Aorta (tissue), 5 donors: ENCODE results near the gene XXYLT1. TPM values are rescaled to one million over a fixed set of nuclear protein-coding genes. Genes with fewer than 3 reads are reported as not detected.

ENCODE experiments used
- ATAC-seq: fragments of 200-7000 bp; cut with Tn5 transposase; one replicate; pipeline ENCODE4 v1.9.1; 2022; ENCODE audit warnings: moderate library complexity; ENCODE audit not compliant: low FRiP score
- DNase-seq, 2 donors: peaks; one replicate each; pipeline ENCODE4 v3.0.0-alpha.2; 2020
- H3K27ac ChIP-seq, 2 donors: one replicate each; pipeline ENCODE4 v1.5.1; 2013; ENCODE audit warnings: low read length in 2 of 2, mild to moderate bottlenecking in 2 of 2, moderate library complexity in 2 of 2, control low read depth in 1 of 2, inconsistent platforms in 1 of 2, low read depth in 1 of 2
- H3K27me3 ChIP-seq, 2 donors: one replicate each; pipeline ENCODE4 v1.6.1; 2013; ENCODE audit warnings: control low read depth in 1 of 2, low read length in 1 of 2, mild to moderate bottlenecking in 1 of 2, moderate library complexity in 1 of 2; ENCODE audit not compliant: insufficient read depth in 2 of 2, control insufficient read depth in 1 of 2
- H3K36me3 ChIP-seq, 2 donors: one replicate each; pipeline ENCODE4 v1.6.1; 2013; ENCODE audit warnings: control low read depth in 1 of 2, low read length in 1 of 2, mild to moderate bottlenecking in 1 of 2; ENCODE audit not compliant: insufficient read depth in 2 of 2, control insufficient read depth in 1 of 2
- H3K4me1 ChIP-seq, 2 donors: one replicate each; pipeline ENCODE4 v1.6.1; 2013; ENCODE audit warnings: low read length in 2 of 2, control low read depth in 1 of 2, mild to moderate bottlenecking in 1 of 2, moderate library complexity in 1 of 2; ENCODE audit not compliant: insufficient read depth in 2 of 2, control insufficient read depth in 1 of 2
- H3K4me3 ChIP-seq, 2 donors: one replicate each; pipeline ENCODE4 v1.5.1; 2013; ENCODE audit warnings: low read length in 2 of 2, control low read depth in 1 of 2, mild to moderate bottlenecking in 1 of 2
- H3K9me3 ChIP-seq: one replicate; pipeline ENCODE4 v1.6.1; 2013; ENCODE audit warnings: mild to moderate bottlenecking, low read length; ENCODE audit not compliant: control insufficient read depth
- WGBS, 2 donors: extraction: QIAGEN DNeasy Blood & Tissue Kit; methylation state at CpG; one replicate each; pipeline ENCODE4 v1.1.7; 2013; 5-methylcytosine and 5-hydroxymethylcytosine counted together
- intact Hi-C, 2 donors: fragments of 100-400 bp; cut with DNase I; formaldehyde crosslinking; loops; one replicate each; pipeline versions ENCODE4 v1.14.2 to v1.15.0; 2022
- polyA plus RNA-seq, 2 donors: library from polyadenylated mRNA; stranded (reverse); fragments of 200-250 nt; gene quantifications; one replicate each; pipeline ENCODE4 v1.2.3, GENCODE V29; 2013
- total RNA-seq, 2 donors: library from RNA; stranded (reverse); fragmentation: NEBNext Ultra II Directional; extraction: Animal tissue kit (Norgen Biotek cat#: 25700); gene quantifications; one replicate each; pipeline ENCODE4 v1.2.1, GENCODE V29; 2021
- donor health status: healthy with polysubstance abuse.
- donor health status: Bipolar disorder and iron deficiency.
- donor health status: DM: no; HTN: no; CAD: no.
- donor health status: DM: no; HTN: no; CAD: no.
- donor health status: DM: yes; HTN: yes; CAD: no.

XXYLT1 gene
- total and polyA plus RNA-seq, 4 donors, result 2.3 to 15.0 (median 6.9) TPM

DNA sequence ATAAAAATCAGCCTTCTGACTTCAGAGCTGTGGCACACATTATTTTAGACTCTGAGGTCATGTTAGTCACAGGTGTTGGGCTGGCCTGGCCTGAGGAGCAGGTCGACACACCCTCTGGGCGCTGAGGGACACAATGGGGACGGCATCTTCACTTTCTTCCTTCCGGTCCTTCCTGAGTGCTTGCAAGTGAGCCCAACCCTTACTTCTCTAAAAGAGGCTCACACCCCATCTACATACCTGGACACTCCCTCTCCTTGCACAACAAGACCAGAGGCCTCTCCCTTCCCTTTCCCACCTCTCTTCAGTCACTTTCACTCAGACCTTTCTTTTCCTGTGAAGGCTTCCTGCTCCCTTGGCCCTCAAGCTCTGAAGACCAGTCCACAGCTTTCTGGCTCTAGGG, 85.4 kb downstream of the XXYLT1 start:
- H3K4me1 ChIP-seq, result no peaks in the 10 kb centered on the region
- no peak overlapping the region for H3K27ac ChIP-seq
- no peaks in the 10 kb centered on the region for H3K27me3 ChIP-seq
- DNase-seq, result no peak
- no peaks in the 10 kb centered on the region for H3K9me3 ChIP-seq
- H3K36me3 ChIP-seq, result no peaks in the 10 kb centered on the region
- H3K4me3 ChIP-seq, result no peak overlapping the region
- intact Hi-C loops, result no loop called here
- WGBS, 2 donors, result 94 to 97% methylated on average over 4 of the region's 4 CpGs
- ATAC-seq, result no peak

DNA sequence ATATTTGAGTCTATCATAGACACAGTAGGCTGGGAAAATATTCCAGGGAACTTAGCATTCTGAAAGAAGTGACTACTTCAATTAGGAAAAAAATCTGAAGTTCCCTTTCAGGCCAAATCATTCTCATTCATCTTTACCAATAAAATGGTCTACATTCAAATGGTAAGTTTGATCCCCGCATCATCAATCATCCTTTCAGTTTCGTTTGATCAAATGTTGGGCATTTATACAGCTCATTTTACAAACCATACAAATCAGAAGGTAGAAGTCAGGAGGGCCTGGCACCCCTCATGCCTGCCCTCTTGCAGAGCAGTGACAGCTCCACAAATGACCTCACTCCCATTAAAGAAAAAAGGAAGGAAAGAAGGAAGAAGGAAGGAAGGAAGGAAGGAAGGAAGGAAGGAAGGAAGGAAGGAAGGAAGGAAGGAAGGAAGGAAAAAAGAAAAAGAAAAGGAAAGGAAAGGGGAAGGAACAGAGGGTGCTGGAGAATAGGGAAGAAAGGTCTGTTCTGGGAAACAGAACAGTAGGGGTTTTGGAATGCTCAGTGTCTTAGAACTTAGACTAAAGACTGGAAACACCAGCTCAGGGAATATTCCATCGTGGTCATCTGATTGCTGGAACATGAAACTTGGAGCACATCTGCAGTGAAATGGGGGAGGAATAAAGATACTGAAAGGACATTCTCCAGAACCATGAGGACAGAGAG, 86.1 kb downstream of the XXYLT1 start:
- DNase-seq (no peak), ATAC-seq (no peak)
- intact Hi-C loops, result no loop called here
- H3K27ac ChIP-seq, result no peak overlapping the region
- H3K27me3 ChIP-seq, result no peaks in the 10 kb centered on the region
- H3K9me3 ChIP-seq, result no peaks in the 10 kb centered on the region
- no peak overlapping the region for H3K4me3 ChIP-seq
- no peaks in the 10 kb centered on the region for H3K36me3 ChIP-seq
- 90 to 94% methylated on average over 3 of the region's 3 CpGs for whole genome bisulfite sequencing, 2 donors
- no peaks in the 10 kb centered on the region for H3K4me1 ChIP-seq

DNA sequence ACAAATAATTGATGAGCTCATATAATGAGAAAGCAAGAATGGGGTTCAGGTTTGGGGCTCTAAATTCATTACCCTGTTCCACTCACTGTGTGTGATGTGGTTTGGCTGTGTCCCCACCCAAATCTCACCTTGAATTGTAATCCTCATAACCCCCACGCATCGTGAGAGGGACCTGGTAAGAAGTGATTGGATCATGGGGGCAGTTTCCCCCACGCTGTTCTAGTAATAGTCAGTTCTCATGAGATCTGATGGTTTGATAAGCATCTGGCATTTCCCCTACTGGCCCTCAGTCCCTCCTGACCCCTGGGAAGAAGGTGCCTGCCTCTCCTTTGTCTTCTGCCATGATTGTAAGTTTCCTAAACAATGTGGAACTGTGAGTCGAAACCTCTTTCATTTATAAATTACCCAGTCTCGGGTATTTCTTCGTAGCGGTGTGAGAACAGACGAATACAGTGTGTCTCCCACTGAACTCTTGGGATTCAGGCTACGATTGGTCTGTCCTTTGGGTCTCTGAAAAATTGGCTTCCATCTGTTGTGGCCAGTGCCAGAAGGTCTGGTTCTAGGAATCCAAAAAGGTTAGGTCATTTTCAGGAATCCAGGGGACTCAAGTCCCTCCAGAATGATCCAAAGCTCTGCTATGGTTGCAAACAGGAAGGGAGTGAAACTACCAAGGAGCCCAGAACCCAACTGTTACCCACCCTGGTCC, 87.7 kb downstream of the XXYLT1 start:
- whole genome bisulfite sequencing, 2 donors, result 47 to 63% methylated on average over 9 of the region's 9 CpGs
- ATAC-seq (no peak), DNase-seq (no peak)
- Histone ChIP-seq H3K4me3 (no peak overlapping the region), H3K27me3 (no peaks in the 10 kb centered on the region), H3K9me3 (no peaks in the 10 kb centered on the region), H3K27ac (peak overlapping the region in 1 of 2 donors; percentile 38), H3K4me1 (no peaks in the 10 kb centered on the region), H3K36me3 (no peaks in the 10 kb centered on the region)
- intact Hi-C loops, result no loop called here

- no peaks in the 10 kb centered on the region for H3K9me3 ChIP-seq
- intact Hi-C loops, result no loop called here
- WGBS, 2 donors, result 55 to 76% methylated on average over 5 of the region's 5 CpGs
- H3K4me3 ChIP-seq, result no peak overlapping the region
- ATAC-seq, result no peak
- H3K27me3 ChIP-seq, result no peaks in the 10 kb centered on the region
- no peaks in the 10 kb centered on the region for H3K4me1 ChIP-seq
- H3K27ac ChIP-seq, result no peak overlapping the region
- no peaks in the 10 kb centered on the region for H3K36me3 ChIP-seq
- no peak for DNase-seq
Observed at GRCh38 chr3:195182470-195182795, 88.5 kb downstream of the XXYLT1 start.

- WGBS, 2 donors, result 90 to 95% methylated on average over 7 of the region's 7 CpGs
- H3K27me3 ChIP-seq, result no peaks in the 10 kb centered on the region
- H3K9me3 ChIP-seq, result no peaks in the 10 kb centered on the region
- intact Hi-C loops, result no loop called here
- H3K4me1 ChIP-seq, result no peaks in the 10 kb centered on the region
- ATAC-seq (no peak), DNase-seq (no peak)
- no peak overlapping the region for H3K27ac ChIP-seq
- no peaks in the 10 kb centered on the region for H3K36me3 ChIP-seq
- H3K4me3 ChIP-seq, result no peak overlapping the region
Observed at GRCh38 chr3:195181741-195182469, 89.1 kb downstream of the XXYLT1 start.

DNA sequence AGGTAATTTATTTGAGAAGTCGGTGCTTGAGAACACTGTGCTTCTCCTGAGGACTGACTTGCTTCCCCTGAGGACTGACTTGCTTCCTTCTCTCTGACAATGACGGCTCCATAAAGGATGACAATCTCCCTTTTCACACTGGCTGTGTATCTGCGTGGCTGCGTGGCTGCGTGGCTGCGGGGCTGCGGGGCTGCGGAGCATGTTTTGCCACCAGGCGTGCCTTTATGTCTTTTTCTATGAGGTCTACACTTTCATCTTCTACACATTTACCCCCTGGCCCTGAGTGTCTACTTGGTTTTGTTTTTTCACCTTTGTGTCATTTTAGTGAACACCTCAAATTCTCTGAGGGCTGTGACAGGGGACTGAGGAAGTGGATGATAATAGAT, 89.9 kb downstream of the XXYLT1 start:
- H3K4me1 ChIP-seq, result no peaks in the 10 kb centered on the region
- 98 to 100% methylated on average over 9 of the region's 9 CpGs for WGBS, 2 donors
- H3K9me3 ChIP-seq, result no peaks in the 10 kb centered on the region
- H3K36me3 ChIP-seq, result no peaks in the 10 kb centered on the region
- no peak overlapping the region for H3K27ac ChIP-seq
- ATAC-seq, result no peak
- no peak for DNase-seq
- H3K27me3 ChIP-seq, result no peaks in the 10 kb centered on the region
- no peak overlapping the region for H3K4me3 ChIP-seq
- intact Hi-C loops, result no loop called here

GRCh38 chr3:195180490-195181112, 90.4 kb downstream of the XXYLT1 start:
- no peak for DNase-seq
- H3K27ac ChIP-seq, result no peak overlapping the region
- H3K27me3 ChIP-seq, result no peaks in the 10 kb centered on the region

GRCh38 chr3:195179776-195180489, 91.0 kb downstream of the XXYLT1 start:
- Histone ChIP-seq H3K36me3 (no peaks in the 10 kb centered on the region), H3K9me3 (no peaks in the 10 kb centered on the region), H3K27ac (no peak overlapping the region), H3K27me3 (no peaks in the 10 kb centered on the region), H3K4me3 (no peak overlapping the region), H3K4me1 (no peaks in the 10 kb centered on the region)
- 92% methylated on average over 24 of the region's 24 CpGs for WGBS, 2 donors
- intact Hi-C loops, result no loop called here
- DNase-seq (no peak), ATAC-seq (peak; percentile 44)

More at GRCh38 chr3:195180490-195181112, 90.4 kb downstream of the XXYLT1 start:
- H3K36me3 ChIP-seq, result no peaks in the 10 kb centered on the region
- no peaks in the 10 kb centered on the region for H3K4me1 ChIP-seq
- no peaks in the 10 kb centered on the region for H3K9me3 ChIP-seq
- intact Hi-C loops, result no loop called here
- ATAC-seq, result peak; percentile 34
- no peak overlapping the region for H3K4me3 ChIP-seq
- WGBS, 2 donors, result 94 to 95% methylated on average over 17 of the region's 17 CpGs
